ENCODE data around the gene NCBP1. TPM values are rescaled to one million over a fixed set of nuclear protein-coding genes. Genes with fewer than 3 reads are reported as not detected.

Gene NCBP1
- total and polyA plus RNA-seq, 11 donors, result 6.9 to 22.4 (median 19.6) TPM

- H3K9me3 ChIP-seq, result no peaks in the 10 kb centered on the region
- peaks cover 0 to 27% (median 12%) of the 10 kb centered on the region in 12 donors for H3K4me1 ChIP-seq
- no peaks in the 10 kb centered on the region for H3K27me3 ChIP-seq
- TF ChIP-seq POLR2A (IDR thresholded peaks at IDR 0.05) (no peak), CTCF (IDR thresholded peaks at IDR 0.05) (no peak)
- DNase-seq (no peak), ATAC-seq (no peak)
- no peak overlapping the region for H3K27ac ChIP-seq
- intact Hi-C loops (cut with DNase I), result loop anchor here in 2 of 10 donors (5.0 to 10.0 kb wide), 2 partner anchors 52 to 55 kb away; partner anchors contain the start of genes NCBP1 (in 1 of the 2) and TSTD2 (in 1 of the 2)
- peaks cover 0 to 91% (median 82%) of the 10 kb centered on the region in 9 donors for H3K36me3 ChIP-seq
- WGBS, 4 donors, result 54 to 61% (median 58%) methylated on average over 4 of the region's 4 CpGs
- no peak overlapping the region for H3K4me3 ChIP-seq
These were observed 56.0 kb downstream of the NCBP1 start for GRCh38 chr9:97689401-97690180.

- H3K9me3 ChIP-seq, result no peaks in the 10 kb centered on the region
- DNase-seq (no peak), ATAC-seq (no peak)
- H3K4me1 ChIP-seq, result peaks cover 10 to 40% (median 29%) of the 10 kb centered on the region in 12 donors
- H3K36me3 ChIP-seq, result peaks cover 0 to 40% (median 31%) of the 10 kb centered on the region in 9 donors
- TF ChIP-seq CTCF (IDR thresholded peaks at IDR 0.05) (no peak), POLR2A (IDR thresholded peaks at IDR 0.05) (no peak)
- H3K4me3 ChIP-seq, result no peak overlapping the region
- WGBS, 4 donors, result 81 to 96% (median 94%) methylated on average over 7 of the region's 7 CpGs
- no peaks in the 10 kb centered on the region for H3K27me3 ChIP-seq
- H3K27ac ChIP-seq, result no peak overlapping the region
- intact Hi-C loops (cut with DNase I), result no loop called here
These were observed 61.1 kb downstream of the NCBP1 start for GRCh38 chr9:97694769-97695168.

GRCh38 chr9:97695390-97695789, 61.8 kb downstream of the NCBP1 start:
- WGBS, 4 donors, result 79 to 83% (median 82%) methylated on average over 3 of the region's 3 CpGs
- H3K9me3 ChIP-seq, result no peaks in the 10 kb centered on the region
- H3K36me3 ChIP-seq, result peaks cover 0 to 34% (median 28%) of the 10 kb centered on the region in 9 donors
- peaks cover 10 to 37% (median 26%) of the 10 kb centered on the region in 12 donors for H3K4me1 ChIP-seq
- peak overlapping the region in 5 of 12 donors; percentile 68 to 96 (median 81) for H3K4me3 ChIP-seq
- intact Hi-C loops (cut with DNase I), result no loop called here
- DNase-seq, result no peak
- no peak overlapping the region for H3K27ac ChIP-seq
- no peaks in the 10 kb centered on the region for H3K27me3 ChIP-seq
- TF ChIP-seq POLR2A (IDR thresholded peaks at IDR 0.05) (no peak), CTCF (IDR thresholded peaks at IDR 0.05) (no peak)
- ATAC-seq, result no peak

- Histone ChIP-seq H3K9me3 (no peaks in the 10 kb centered on the region), H3K4me3 (peak overlapping the region; percentile 54 to 96 (median 80)), H3K36me3 (peaks cover 0 to 26% (median 20%) of the 10 kb centered on the region in 9 donors), H3K27me3 (no peaks in the 10 kb centered on the region), H3K4me1 (peaks cover 10 to 37% (median 26%) of the 10 kb centered on the region in 12 donors), H3K27ac (peak overlapping the region in 11 of 12 donors; percentile 85 to 97 (median 94))
- DNase-seq (no peak), ATAC-seq (no peak)
- intact Hi-C loops (cut with DNase I), result no loop called here
- 13 to 17% (median 15%) methylated on average over 9 of the region's 9 CpGs for WGBS, 4 donors
- TF ChIP-seq CTCF (IDR thresholded peaks at IDR 0.05) (no peak), POLR2A (IDR thresholded peaks at IDR 0.05) (no peak)
These were observed 62.6 kb downstream of the NCBP1 start for GRCh38 chr9:97695995-97696802.
